WTC11 (cell line): ENCODE data around the gene STK24. TPM values are rescaled to one million over a fixed set of nuclear protein-coding genes. Genes with fewer than 3 reads are reported as not detected.
A peak's percentile ranks its signal among the peaks of the same experiment; 100 is the strongest.

Experiments used
- ATAC-seq: fragments of 200-7000 bp; cut with Tn5 transposase; 2 replicates; pipeline ENCODE4 v1.10.0; 2021; ENCODE audit warnings: mild to moderate bottlenecking, moderate library complexity
- CTCF ChIA-PET: fragments of 300-600 bp; sonication (Branson Sonifier 250); formaldehyde crosslinking; loops from one replicate; lab custom pipeline; 2021; ENCODE audit warnings: antibody characterized with exemption; lab: Charles Lee
- POLR2A ChIA-PET: fragments of 350-600 bp; sonication (Branson Sonifier 250); formaldehyde crosslinking; loops from one replicate; lab custom pipeline; 2021; ENCODE audit warnings: antibody characterized with exemption; lab: Charles Lee
- DNase-seq: peaks from one replicate; pipeline ENCODE4 v3.0.0; 2021; ENCODE audit warnings: low spot score
- H3K27ac Mint-ChIP-seq: 2 replicates; pipeline ENCODE4 v1.8.0; 2021; ENCODE audit warnings: mixed read lengths
- H3K27me3 Mint-ChIP-seq: 2 replicates; pipeline ENCODE4 v1.8.0; 2021; ENCODE audit warnings: low read depth, mild to moderate bottlenecking, moderate library complexity, mixed read lengths
- H3K36me3 Mint-ChIP-seq: 2 replicates; pipeline ENCODE4 v1.8.0; 2021; ENCODE audit warnings: mixed read lengths
- H3K4me1 Mint-ChIP-seq: 2 replicates; pipeline ENCODE4 v1.8.0; 2022; ENCODE audit warnings: mixed read lengths
- H3K4me3 Mint-ChIP-seq: 2 replicates; pipeline ENCODE4 v1.8.0; 2021; ENCODE audit warnings: mild to moderate bottlenecking, moderate library complexity, mixed read lengths
- H3K9me3 Mint-ChIP-seq: 2 replicates; pipeline ENCODE4 v1.8.0; 2021; ENCODE audit warnings: mixed read lengths
- CBFB ChIP-seq: sonication (generic); formaldehyde crosslinking; IDR thresholded peaks from 2 replicates; pipeline ENCODE4 v1.8.1; 2022; ENCODE audit warnings: mild to moderate bottlenecking, low read depth, missing genetic modification reagents
- CREB1 ChIP-seq: sonication (generic); formaldehyde crosslinking; IDR thresholded peaks from 2 replicates; pipeline ENCODE4 v1.8.0; 2023; ENCODE audit warnings: mild to moderate bottlenecking, missing genetic modification reagents
- EMX1 ChIP-seq: fragments of 250-450 bp; sonication (Bioruptor Pico); IDR thresholded peaks from 2 replicates; pipeline ENCODE4 v1.8.0; 2021; ENCODE audit warnings: mild to moderate bottlenecking
- ESRRA ChIP-seq: sonication (generic); formaldehyde crosslinking; IDR thresholded peaks from 2 replicates; pipeline ENCODE4 v1.8.1; 2022; ENCODE audit warnings: mild to moderate bottlenecking, missing genetic modification reagents, borderline replicate concordance
- ETV6 ChIP-seq: sonication (generic); formaldehyde crosslinking; IDR thresholded peaks from 2 replicates; pipeline ENCODE4 v1.8.1; 2022; ENCODE audit warnings: mild to moderate bottlenecking, missing genetic modification reagents
- FOXJ3 ChIP-seq: sonication (generic); formaldehyde crosslinking; IDR thresholded peaks from 2 replicates; pipeline ENCODE4 v1.9.0; 2021; ENCODE audit warnings: missing genetic modification reagents, mild to moderate bottlenecking, borderline replicate concordance
- GRHL2 ChIP-seq: fragments of 250-450 bp; sonication (Bioruptor Pico); IDR thresholded peaks from 2 replicates; pipeline ENCODE4 v1.8.0; 2022; ENCODE audit warnings: mild to moderate bottlenecking, moderate library complexity; ENCODE audit not compliant: insufficient replicate concordance, severe bottlenecking
- JUN ChIP-seq: sonication (generic); formaldehyde crosslinking; IDR thresholded peaks from 2 replicates; pipeline ENCODE4 v1.8.0; 2023; ENCODE audit warnings: mild to moderate bottlenecking, missing genetic modification reagents
- KAT7 ChIP-seq: sonication (generic); formaldehyde crosslinking; IDR thresholded peaks from 2 replicates; pipeline ENCODE4 v1.8.1; 2023; ENCODE audit warnings: missing genetic modification reagents, mild to moderate bottlenecking, borderline replicate concordance
- MXD4 ChIP-seq: fragments of 250-450 bp; sonication (Bioruptor Pico); IDR thresholded peaks from 2 replicates; pipeline ENCODE4 v1.8.0; 2021; ENCODE audit warnings: mild to moderate bottlenecking, moderate library complexity, borderline replicate concordance
- NFATC4 ChIP-seq: fragments of 250-450 bp; sonication (Bioruptor Pico); IDR thresholded peaks from 2 replicates; pipeline ENCODE4 v1.9.0; 2021; ENCODE audit warnings: mild to moderate bottlenecking
- NR2C2 ChIP-seq: sonication (generic); formaldehyde crosslinking; IDR thresholded peaks from 2 replicates; pipeline ENCODE4 v1.8.0; 2022; ENCODE audit warnings: mild to moderate bottlenecking, missing genetic modification reagents
- NR3C1 ChIP-seq: sonication (generic); formaldehyde crosslinking; conservative IDR thresholded peaks from 2 replicates; pipeline ENCODE4 v1.8.1; 2023; ENCODE audit warnings: low read depth, mild to moderate bottlenecking, missing genetic modification reagents
- SOX15 ChIP-seq: fragments of 250-450 bp; sonication (Bioruptor Pico); IDR thresholded peaks from 2 replicates; pipeline ENCODE4 v1.9.0; 2021; ENCODE audit warnings: mild to moderate bottlenecking
- total RNA-seq: library from RNA; stranded (reverse); gene quantifications from 3 replicates; pipeline ENCODE4 v1.2.3, GENCODE V29; 2021
- TF ChIP-seq, protein P1 (sequence below): sonication (generic); formaldehyde crosslinking; IDR thresholded peaks from 2 replicates; pipeline ENCODE4 v1.8.1; 2022; ENCODE audit warnings: mild to moderate bottlenecking, missing genetic modification reagents, moderate library complexity, borderline replicate concordance
- TF ChIP-seq, protein P2 (sequence below): sonication (generic); formaldehyde crosslinking; IDR thresholded peaks from 2 replicates; pipeline ENCODE4 v1.8.1; 2023; ENCODE audit warnings: mild to moderate bottlenecking, missing genetic modification reagents
- TF ChIP-seq, protein P3 (sequence below): sonication (generic); formaldehyde crosslinking; IDR thresholded peaks from 2 replicates; pipeline ENCODE4 v1.8.0; 2022; ENCODE audit warnings: mild to moderate bottlenecking, missing genetic modification reagents
- TF ChIP-seq, protein P4 (sequence below): fragments of 200-600 bp; IDR thresholded peaks from 2 replicates; pipeline ENCODE4 v1.8.0; 2022; ENCODE audit warnings: antibody characterized with exemption
- TF ChIP-seq, protein P5 (sequence below): fragments of 250-450 bp; sonication (Bioruptor Pico); conservative IDR thresholded peaks from 2 replicates; pipeline ENCODE4 v1.9.0; 2021; ENCODE audit warnings: mild to moderate bottlenecking
- TF ChIP-seq, protein P6 (sequence below): sonication (generic); formaldehyde crosslinking; IDR thresholded peaks from 2 replicates; pipeline ENCODE4 v1.8.1; 2023; ENCODE audit warnings: mild to moderate bottlenecking, missing genetic modification reagents, borderline replicate concordance
- TF ChIP-seq, protein P7 (sequence below): sonication (generic); formaldehyde crosslinking; IDR thresholded peaks from 2 replicates; pipeline ENCODE4 v1.8.1; 2022; ENCODE audit warnings: low read depth, missing genetic modification reagents, borderline replicate concordance

The STK24 gene
- total RNA-seq, 1 experiment from 2014 or later, result 138 TPM

DNA sequence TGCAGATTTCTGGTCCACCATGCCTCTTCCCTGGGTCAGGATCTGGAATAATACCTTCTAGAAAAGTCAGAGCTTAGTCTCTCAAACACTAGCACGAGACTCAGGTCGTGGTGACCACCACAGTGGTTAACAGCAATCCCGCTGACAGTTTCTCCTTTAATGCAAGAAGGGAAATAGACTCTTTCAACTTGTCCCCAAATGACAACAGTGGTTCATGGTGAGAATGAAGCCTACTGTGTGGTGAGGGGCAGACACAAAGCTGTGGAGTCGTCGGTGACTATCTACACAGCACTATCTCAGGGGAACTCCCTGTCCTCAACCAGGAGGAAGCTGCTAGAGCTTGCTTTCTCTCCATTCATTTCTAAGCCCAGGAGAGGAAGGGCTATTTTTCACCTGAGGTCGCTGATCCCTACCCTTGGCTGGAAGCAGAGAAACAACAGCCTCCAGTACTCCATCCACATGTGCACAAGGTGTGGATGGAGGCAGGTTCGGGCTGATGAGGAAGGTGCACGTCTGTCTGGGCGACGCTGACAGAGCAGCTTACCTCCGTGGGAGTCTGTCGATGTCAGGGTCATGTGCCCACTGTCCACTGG, 72.4 kb downstream of the STK24 start:
- no peak for DNase-seq
- POLR2A ChIA-PET, result interaction anchor here (0.6 to 0.8 kb wide), 2 partner anchors 20 to 62 kb away, joined by 3 read pairs; no protein-coding TSS in a partner anchor
- TF ChIP-seq, protein P1, sequence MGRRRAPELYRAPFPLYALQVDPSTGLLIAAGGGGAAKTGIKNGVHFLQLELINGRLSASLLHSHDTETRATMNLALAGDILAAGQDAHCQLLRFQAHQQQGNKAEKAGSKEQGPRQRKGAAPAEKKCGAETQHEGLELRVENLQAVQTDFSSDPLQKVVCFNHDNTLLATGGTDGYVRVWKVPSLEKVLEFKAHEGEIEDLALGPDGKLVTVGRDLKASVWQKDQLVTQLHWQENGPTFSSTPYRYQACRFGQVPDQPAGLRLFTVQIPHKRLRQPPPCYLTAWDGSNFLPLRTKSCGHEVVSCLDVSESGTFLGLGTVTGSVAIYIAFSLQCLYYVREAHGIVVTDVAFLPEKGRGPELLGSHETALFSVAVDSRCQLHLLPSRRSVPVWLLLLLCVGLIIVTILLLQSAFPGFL, result no peak
- no peak for TF ChIP-seq CBFB (CRISPR knock-in tag)
- TF ChIP-seq JUN (CRISPR knock-in tag), result no peak
- TF ChIP-seq CREB1 (CRISPR knock-in tag), result no peak
- TF ChIP-seq EMX1 (CRISPR knock-in tag), result no peak
- TF ChIP-seq, protein P2, sequence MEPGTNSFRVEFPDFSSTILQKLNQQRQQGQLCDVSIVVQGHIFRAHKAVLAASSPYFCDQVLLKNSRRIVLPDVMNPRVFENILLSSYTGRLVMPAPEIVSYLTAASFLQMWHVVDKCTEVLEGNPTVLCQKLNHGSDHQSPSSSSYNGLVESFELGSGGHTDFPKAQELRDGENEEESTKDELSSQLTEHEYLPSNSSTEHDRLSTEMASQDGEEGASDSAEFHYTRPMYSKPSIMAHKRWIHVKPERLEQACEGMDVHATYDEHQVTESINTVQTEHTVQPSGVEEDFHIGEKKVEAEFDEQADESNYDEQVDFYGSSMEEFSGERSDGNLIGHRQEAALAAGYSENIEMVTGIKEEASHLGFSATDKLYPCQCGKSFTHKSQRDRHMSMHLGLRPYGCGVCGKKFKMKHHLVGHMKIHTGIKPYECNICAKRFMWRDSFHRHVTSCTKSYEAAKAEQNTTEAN (CRISPR knock-in tag), result no peak
- no peak for TF ChIP-seq MXD4 (CRISPR knock-in tag)
- TF ChIP-seq GRHL2 (CRISPR knock-in tag), result no peak
- TF ChIP-seq, protein P3, sequence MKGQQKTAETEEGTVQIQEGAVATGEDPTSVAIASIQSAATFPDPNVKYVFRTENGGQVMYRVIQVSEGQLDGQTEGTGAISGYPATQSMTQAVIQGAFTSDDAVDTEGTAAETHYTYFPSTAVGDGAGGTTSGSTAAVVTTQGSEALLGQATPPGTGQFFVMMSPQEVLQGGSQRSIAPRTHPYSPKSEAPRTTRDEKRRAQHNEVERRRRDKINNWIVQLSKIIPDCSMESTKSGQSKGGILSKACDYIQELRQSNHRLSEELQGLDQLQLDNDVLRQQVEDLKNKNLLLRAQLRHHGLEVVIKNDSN (CRISPR knock-in tag), result no peak
- TF ChIP-seq NFATC4, result no peak
- TF ChIP-seq, protein P4, sequence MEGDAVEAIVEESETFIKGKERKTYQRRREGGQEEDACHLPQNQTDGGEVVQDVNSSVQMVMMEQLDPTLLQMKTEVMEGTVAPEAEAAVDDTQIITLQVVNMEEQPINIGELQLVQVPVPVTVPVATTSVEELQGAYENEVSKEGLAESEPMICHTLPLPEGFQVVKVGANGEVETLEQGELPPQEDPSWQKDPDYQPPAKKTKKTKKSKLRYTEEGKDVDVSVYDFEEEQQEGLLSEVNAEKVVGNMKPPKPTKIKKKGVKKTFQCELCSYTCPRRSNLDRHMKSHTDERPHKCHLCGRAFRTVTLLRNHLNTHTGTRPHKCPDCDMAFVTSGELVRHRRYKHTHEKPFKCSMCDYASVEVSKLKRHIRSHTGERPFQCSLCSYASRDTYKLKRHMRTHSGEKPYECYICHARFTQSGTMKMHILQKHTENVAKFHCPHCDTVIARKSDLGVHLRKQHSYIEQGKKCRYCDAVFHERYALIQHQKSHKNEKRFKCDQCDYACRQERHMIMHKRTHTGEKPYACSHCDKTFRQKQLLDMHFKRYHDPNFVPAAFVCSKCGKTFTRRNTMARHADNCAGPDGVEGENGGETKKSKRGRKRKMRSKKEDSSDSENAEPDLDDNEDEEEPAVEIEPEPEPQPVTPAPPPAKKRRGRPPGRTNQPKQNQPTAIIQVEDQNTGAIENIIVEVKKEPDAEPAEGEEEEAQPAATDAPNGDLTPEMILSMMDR, result no peak
- no peak for TF ChIP-seq NR3C1 (CRISPR knock-in tag)
- TF ChIP-seq SOX15, result no peak
- TF ChIP-seq, protein P5, sequence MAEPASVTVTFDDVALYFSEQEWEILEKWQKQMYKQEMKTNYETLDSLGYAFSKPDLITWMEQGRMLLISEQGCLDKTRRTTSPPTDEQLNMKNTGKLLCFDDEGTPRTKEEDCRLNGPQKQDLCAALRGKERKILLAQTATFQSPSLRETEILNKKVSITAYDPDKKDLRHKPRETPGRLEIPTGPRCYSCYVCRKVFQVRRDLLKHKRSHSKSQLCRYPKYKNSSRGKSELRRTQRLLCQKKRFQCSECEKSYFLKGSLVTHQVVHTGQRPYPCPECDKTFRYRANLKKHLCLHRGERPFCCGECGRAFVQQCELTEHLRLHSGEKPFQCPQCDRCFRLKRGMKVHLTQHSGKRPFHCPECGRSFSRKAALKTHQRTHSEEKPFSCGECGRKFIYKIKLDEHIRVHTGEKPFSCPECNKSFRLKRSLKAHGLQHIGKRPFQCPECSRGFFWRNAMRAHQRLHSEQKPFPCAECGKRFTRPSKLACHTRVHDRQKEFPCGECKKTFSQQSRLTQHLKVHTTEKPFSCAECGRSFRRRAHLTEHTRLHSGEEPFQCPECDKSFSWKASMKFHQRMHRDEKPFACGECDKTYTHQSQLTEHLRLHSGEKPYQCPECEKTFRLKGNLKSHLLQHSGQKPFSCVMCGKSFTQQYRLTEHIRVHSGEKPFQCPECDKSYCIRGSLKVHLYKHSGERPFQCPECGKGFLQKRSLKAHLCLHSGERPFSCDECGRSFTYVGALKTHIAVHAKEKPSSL (CRISPR knock-in tag), result no peak
- TF ChIP-seq, all 79 proteins: peak for 0
- peaks cover 82% of the 10 kb centered on the region for H3K4me1 Mint-ChIP-seq
- H3K27me3 Mint-ChIP-seq, result no peaks in the 10 kb centered on the region
- H3K27ac Mint-ChIP-seq, result peak overlapping the region; percentile 74
- ATAC-seq, result no peak
- peaks cover 11% of the 10 kb centered on the region for H3K36me3 Mint-ChIP-seq
- CTCF ChIA-PET, result interaction anchor here (0.6 to 1.3 kb wide), 3 partner anchors 93 to 149 kb away, joined by 3 read pairs; no protein-coding TSS in a partner anchor
- no peak overlapping the region for H3K4me3 Mint-ChIP-seq
- no peaks in the 10 kb centered on the region for H3K9me3 Mint-ChIP-seq

DNA sequence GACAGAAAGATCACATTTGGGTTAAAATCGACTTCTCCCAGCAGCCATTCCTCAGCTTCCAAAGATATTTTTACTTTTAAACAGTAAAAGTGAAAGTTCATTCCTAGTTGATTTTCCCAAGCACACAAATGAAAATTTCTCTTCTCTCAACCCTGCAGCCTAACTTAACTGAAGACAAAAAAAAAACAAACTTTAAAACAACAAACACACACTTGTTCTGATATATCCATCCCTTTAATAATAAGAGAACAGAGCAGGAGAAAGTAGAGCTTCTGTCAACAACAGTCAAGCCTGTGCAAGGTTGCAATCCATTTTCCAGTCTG, 72.9 kb downstream of the STK24 start:
- DNase-seq (no peak), ATAC-seq (no peak)
- POLR2A ChIA-PET, result interaction anchor here (0.6 to 0.8 kb wide), 2 partner anchors 19 to 63 kb away, joined by 3 read pairs; no protein-coding TSS in a partner anchor
- Mint-ChIP-seq H3K4me1 (peaks cover 77% of the 10 kb centered on the region), H3K36me3 (peaks cover 13% of the 10 kb centered on the region), H3K27ac (0 out of 2 replicates have a peak overlapping the region, but pooled peaks have one; percentile 3), H3K4me3 (no peak overlapping the region), H3K27me3 (no peaks in the 10 kb centered on the region), H3K9me3 (no peaks in the 10 kb centered on the region)
- CTCF ChIA-PET, result interaction anchor here (0.7 to 1.3 kb wide), 2 partner anchors 94 to 149 kb away, joined by 3 read pairs; no protein-coding TSS in a partner anchor
- TF ChIP-seq ETV6 (CRISPR knock-in tag), result no peak
- TF ChIP-seq KAT7 (CRISPR knock-in tag), result no peak
- TF ChIP-seq, protein P6, sequence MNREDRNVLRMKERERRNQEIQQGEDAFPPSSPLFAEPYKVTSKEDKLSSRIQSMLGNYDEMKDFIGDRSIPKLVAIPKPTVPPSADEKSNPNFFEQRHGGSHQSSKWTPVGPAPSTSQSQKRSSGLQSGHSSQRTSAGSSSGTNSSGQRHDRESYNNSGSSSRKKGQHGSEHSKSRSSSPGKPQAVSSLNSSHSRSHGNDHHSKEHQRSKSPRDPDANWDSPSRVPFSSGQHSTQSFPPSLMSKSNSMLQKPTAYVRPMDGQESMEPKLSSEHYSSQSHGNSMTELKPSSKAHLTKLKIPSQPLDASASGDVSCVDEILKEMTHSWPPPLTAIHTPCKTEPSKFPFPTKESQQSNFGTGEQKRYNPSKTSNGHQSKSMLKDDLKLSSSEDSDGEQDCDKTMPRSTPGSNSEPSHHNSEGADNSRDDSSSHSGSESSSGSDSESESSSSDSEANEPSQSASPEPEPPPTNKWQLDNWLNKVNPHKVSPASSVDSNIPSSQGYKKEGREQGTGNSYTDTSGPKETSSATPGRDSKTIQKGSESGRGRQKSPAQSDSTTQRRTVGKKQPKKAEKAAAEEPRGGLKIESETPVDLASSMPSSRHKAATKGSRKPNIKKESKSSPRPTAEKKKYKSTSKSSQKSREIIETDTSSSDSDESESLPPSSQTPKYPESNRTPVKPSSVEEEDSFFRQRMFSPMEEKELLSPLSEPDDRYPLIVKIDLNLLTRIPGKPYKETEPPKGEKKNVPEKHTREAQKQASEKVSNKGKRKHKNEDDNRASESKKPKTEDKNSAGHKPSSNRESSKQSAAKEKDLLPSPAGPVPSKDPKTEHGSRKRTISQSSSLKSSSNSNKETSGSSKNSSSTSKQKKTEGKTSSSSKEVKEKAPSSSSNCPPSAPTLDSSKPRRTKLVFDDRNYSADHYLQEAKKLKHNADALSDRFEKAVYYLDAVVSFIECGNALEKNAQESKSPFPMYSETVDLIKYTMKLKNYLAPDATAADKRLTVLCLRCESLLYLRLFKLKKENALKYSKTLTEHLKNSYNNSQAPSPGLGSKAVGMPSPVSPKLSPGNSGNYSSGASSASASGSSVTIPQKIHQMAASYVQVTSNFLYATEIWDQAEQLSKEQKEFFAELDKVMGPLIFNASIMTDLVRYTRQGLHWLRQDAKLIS (CRISPR knock-in tag), result no peak
- no peak for TF ChIP-seq NR2C2 (CRISPR knock-in tag)
- TF ChIP-seq ESRRA (CRISPR knock-in tag), result no peak
- TF ChIP-seq FOXJ3 (CRISPR knock-in tag), result no peak
- no peak for TF ChIP-seq NFATC4
- TF ChIP-seq, protein P7, sequence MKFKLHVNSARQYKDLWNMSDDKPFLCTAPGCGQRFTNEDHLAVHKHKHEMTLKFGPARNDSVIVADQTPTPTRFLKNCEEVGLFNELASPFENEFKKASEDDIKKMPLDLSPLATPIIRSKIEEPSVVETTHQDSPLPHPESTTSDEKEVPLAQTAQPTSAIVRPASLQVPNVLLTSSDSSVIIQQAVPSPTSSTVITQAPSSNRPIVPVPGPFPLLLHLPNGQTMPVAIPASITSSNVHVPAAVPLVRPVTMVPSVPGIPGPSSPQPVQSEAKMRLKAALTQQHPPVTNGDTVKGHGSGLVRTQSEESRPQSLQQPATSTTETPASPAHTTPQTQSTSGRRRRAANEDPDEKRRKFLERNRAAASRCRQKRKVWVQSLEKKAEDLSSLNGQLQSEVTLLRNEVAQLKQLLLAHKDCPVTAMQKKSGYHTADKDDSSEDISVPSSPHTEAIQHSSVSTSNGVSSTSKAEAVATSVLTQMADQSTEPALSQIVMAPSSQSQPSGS, result no peak
